ENCODE data around the gene HES1.

The HES1 gene

DNA sequence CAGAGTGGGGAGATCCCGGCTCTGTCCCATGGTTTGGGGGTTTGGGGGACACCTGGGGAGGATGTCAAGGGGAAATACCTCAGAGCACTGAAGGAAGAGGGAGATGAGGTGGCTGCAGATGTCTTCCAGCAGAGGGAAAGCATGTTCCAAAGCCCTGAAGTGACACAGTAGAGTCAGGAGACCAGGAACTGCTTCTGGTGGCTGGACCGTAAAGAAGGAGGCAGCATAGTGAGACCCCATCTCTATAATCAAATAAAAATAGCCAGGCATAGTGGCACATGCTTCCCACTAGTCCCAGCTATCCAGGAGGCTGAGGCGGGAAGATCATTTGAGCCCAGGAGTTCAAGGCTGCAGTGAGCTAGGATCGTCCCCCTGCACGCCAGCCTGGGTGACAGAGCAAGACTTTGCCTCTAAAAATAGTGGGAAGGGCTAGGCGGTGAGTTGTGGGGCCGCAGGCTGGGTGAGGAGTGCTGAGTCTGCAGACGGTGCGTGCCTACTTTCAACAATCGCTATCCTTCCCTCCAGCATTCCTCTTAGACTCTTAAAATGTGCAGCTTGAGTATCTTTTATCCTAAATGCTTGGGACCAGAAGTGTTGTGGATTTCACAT lies 26.2 kb downstream of the HES1 start:
- TF ChIP-seq, protein P1, sequence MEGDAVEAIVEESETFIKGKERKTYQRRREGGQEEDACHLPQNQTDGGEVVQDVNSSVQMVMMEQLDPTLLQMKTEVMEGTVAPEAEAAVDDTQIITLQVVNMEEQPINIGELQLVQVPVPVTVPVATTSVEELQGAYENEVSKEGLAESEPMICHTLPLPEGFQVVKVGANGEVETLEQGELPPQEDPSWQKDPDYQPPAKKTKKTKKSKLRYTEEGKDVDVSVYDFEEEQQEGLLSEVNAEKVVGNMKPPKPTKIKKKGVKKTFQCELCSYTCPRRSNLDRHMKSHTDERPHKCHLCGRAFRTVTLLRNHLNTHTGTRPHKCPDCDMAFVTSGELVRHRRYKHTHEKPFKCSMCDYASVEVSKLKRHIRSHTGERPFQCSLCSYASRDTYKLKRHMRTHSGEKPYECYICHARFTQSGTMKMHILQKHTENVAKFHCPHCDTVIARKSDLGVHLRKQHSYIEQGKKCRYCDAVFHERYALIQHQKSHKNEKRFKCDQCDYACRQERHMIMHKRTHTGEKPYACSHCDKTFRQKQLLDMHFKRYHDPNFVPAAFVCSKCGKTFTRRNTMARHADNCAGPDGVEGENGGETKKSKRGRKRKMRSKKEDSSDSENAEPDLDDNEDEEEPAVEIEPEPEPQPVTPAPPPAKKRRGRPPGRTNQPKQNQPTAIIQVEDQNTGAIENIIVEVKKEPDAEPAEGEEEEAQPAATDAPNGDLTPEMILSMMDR (IDR thresholded peaks at IDR 0.05; ENCODE audit: low read depth, low read length): no peak
- DNase-seq (ENCODE audit: low read depth, low spot score): no peak
- in situ Hi-C loops (cut with HindIII; ENCODE audit: low sequenced_read_pairs): no loop called here
- H3K4me3 ChIP-seq (ENCODE audit: low read depth, low read length): no peak overlapping the region

DNA sequence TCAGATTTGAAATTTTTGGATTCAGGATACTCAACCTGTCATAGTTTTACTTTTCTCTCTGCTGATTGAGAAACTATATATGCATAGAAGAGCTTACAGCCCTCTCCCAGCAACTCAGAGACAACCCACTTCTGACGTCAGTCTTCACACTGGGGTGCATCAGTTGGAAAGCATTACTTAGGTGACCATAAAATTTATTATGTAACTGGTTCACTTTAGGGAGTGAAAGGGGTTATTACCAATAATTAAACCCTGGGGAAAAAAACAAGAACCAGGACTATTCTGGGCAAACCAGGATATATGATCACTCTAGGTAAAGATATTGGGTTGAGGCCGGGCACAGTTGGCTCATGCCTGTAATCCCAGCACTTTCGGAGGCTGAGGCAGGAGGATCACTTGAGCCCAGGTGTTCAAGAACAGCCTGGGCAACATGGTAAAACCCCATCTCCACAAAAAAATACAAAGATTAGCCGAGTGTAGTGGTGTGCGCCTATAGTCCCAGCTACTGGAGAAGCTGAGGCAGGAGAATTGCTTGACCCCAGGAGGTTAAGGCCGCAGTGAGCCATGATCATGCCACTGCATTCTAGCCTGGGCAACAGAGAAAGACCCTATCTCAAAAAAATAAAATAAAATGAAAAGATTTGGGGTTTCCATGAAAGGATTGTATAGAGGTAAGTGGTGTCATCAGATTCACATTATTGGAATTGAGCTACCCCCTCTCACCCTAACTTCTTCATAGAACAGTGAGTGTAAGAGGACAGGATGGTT lies 27.1 kb downstream of the HES1 start:
- H3K4me3 ChIP-seq (ENCODE audit: low read depth, low read length): no peak overlapping the region
- TF ChIP-seq, protein P1 (IDR thresholded peaks at IDR 0.05; ENCODE audit: low read depth, low read length): no peak
- in situ Hi-C loops (cut with HindIII; ENCODE audit: low sequenced_read_pairs): no loop called here
- DNase-seq (ENCODE audit: low read depth, low spot score): no peak

DNA sequence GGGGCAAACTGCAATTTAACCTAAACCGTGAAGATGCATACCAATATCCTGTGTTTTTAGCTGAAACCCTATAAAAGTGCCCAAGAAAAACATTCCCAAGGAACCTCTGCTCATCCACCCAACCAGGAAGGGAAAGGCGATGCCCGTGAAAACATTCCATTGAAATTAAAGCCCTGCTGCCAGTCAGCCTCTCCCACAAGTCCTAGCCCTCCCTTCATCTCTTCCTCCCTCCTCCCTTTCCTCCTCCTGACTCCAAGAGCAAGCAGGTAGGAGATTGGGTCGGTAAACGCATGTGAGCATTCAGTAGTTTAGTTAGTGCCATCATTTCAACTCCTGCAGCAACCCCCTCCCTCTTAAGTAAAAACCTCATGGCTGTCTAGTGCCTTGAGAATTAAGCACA lies 27.7 kb downstream of the HES1 start:
- in situ Hi-C loops (cut with HindIII; ENCODE audit: low sequenced_read_pairs): no loop called here
- H3K4me3 ChIP-seq (ENCODE audit: low read depth, low read length): no peak overlapping the region
- TF ChIP-seq, protein P1 (IDR thresholded peaks at IDR 0.05; ENCODE audit: low read depth, low read length): no peak
- no peak for DNase-seq (ENCODE audit: low read depth, low spot score)

DNA sequence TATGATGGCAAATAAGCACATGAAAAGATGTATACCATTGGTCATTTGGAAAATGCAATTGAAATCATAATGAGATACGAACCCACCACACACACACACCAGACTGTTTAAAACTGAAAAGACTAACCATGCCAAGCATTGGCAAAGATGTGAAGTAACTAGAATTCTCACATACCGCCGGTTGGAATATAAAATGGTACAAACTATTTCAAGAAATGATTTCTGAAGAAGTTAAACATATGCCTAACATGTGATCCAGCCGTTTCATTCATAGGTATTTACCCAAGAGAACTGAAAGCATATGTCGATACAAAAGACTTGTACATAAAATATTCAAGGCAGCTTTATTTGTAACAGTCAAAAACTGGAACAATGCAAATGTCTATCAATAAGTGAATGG lies 28.9 kb downstream of the HES1 start:
- no peak overlapping the region for H3K4me3 ChIP-seq (ENCODE audit: low read depth, low read length)
- TF ChIP-seq, protein P1 (IDR thresholded peaks at IDR 0.05; ENCODE audit: low read depth, low read length): no peak

DNA sequence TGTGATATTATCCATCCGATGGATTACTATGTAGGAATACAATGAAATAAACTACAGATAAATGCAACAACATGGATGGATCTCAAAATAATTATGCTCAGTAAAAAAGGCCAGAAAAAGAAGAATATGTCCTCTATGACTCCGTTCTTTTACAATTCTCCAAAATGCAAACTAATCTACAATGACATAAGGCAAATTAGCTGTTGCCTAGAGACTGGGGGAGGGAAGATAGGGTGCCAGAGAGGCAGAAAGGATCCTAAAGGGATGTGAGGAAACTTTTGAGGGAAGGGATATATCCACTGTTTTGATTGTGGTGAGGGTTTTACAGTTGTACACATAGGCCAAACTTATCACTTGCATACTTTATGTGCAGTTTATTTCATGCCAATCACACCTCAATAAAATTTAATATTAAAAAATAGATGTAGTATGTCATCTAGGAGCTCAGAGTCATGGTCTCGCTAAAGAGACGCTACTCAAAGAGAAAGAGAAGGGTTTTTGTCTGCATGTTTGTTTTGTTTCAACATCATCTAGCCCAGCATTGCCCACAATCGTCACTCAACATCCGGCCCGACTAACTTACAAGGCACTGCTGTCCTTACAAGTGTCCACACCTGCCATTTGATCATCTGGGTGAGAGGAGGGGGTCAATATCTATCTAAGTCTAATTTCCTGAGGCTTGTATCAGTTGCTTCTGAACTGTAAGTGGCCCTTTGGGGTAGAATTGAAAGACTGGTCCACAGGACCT lies 29.5 kb downstream of the HES1 start:
- in situ Hi-C loops (cut with HindIII; ENCODE audit: low sequenced_read_pairs): no loop called here

More for the DNA sequence above, 28.9 kb downstream of the HES1 start:
- in situ Hi-C loops (cut with HindIII; ENCODE audit: low sequenced_read_pairs): no loop called here
- no peak for DNase-seq (ENCODE audit: low read depth, low spot score)

More for the DNA sequence above, 29.5 kb downstream of the HES1 start:
- DNase-seq (ENCODE audit: low read depth, low spot score): no peak
- TF ChIP-seq, protein P1 (IDR thresholded peaks at IDR 0.05; ENCODE audit: low read depth, low read length): no peak
- H3K4me3 ChIP-seq (ENCODE audit: low read depth, low read length): no peak overlapping the region
